ENCODE data around the gene MTFP1.
"Not testable (repeated sequence)": the region's sequence is repeated elsewhere in the genome, so short reads cannot be mapped to it uniquely, and the experiment has no call there.

Gene MTFP1

DNA sequence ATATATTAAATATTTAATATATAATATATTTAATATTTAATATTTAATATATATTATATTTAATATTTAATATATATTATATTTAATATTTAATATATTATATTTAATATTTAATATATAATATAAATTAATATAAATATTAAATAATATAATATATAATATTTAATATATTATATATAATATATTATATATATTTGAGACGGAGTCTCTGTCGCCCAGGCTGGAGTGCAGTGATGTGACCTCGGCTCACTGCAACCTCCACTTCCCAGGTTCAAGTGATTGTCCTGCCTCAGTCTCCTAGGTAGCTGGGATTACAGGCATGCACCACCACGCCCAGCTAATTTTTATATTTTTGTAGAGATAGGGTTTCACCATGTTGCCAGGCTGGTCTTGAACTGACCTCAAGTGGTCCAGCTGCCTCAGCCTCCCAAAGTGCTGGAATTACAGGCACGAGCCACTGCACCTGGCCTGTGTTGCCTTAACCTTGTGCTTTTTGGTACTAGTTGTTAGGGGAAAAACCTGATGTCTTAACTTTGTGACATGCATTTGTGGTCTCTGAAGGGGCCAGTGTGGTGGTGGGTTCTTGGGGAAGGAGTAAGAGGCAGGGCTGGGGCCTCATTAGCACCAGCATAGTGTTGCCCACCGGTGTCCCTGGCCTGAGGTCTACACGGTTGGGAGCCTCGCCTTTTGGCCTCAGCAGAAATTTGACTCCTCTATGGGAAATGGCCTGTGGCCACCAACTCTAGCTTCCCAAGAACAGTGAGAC is 29.7 kb downstream of the MTFP1 start:
- no peak for DNase-seq

DNA sequence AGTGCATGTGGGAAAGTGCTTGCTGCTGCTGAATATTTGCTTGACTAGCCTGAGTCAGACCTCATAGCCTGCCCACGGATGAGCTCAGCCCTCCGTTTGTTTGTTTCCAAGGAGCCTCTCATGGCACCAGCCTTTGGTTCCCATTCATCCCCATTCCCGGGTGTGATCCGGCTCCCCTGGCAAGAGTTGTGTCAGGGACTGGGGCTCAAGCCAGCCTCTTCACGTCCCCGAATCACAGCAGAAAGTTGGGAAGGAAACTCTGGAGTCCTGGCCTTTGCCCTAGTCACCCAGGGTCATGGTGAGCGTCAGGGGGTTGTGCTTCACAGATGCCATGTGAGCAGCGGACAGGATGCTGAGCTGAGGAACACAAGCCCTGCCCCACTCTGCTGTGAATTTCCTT is 32.4 kb downstream of the MTFP1 start:
- no peak for DNase-seq

DNA sequence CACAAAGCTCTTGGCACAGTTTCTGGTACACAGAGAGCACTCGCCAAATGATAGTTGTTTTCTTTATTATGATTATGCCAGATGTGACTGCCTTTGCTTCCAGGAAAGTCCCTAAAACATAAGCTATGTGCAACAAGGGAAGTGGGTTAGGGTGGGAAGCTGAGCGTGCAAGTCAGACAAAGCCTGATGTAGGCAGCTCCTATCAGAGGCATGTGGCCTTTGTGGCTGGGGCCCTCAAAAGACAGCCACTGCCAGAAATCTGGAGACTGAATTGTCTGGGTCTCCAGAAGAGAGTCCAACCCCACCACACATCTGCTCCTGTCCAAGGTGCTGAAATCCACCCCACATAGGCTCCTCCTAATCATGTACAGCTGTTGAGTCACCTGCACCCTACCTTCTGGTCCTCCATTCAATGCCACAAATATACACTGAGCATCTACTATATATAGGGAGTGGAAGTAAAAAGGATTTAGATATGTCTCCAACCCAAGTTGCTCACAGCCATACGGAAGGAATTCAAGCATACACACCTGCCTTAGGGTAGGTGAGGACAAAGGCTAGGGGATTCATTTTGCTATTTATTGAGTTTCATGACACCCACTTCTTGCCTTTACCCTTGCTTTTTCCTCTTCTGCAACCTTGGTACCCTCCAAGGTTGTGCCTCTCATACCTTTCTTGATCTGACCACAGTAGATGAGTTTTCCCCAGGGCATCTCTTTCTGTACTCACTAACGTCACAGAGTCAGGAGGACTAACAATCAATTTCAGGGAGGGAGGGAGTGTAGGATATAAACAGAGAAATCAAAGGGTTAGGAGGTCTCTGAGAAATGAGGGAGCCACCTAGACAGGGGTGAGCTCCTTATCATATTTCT is 33.8 kb downstream of the MTFP1 start:
- DNase-seq = no peak

DNA sequence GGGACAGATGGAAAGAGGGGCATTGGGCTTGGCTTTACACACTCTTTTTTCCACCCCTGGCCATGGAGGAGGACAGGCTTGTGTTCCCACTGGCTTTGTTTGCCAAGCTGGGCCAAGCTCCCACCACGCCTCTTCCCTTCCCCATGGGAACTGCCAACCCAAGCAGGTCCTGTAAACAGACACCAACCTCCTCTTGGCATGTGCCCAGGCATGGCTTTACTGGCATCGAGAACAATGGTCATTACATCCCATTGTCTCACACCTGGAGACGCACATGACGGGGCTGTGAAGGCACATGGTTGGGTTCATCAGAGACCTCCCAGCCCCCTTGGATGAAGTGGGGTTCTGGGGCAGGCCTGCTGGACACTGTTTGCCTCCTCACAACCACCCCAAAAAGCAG is 34.6 kb downstream of the MTFP1 start:
- no peak for DNase-seq

DNA sequence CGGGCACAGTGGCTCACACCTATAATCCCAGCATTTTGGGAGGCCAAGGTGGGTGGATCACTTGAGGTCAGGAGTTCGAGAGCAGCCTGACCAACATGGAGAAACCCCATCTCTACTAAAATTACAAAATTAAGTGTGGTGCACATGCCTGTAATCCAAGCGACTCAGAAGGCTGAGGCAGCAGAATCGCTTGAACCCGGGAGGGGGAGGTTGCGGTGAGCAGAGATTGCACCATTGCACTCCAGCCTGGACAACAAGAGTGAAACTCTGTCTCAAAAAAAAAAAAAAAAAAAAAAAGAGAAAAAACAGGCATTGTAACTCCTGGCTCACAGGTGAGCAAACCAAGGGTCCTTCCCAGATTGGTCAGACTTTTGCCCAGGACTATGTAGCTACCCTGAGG is 35.0 kb downstream of the MTFP1 start:
- DNase-seq = not testable (repeated sequence)

DNA sequence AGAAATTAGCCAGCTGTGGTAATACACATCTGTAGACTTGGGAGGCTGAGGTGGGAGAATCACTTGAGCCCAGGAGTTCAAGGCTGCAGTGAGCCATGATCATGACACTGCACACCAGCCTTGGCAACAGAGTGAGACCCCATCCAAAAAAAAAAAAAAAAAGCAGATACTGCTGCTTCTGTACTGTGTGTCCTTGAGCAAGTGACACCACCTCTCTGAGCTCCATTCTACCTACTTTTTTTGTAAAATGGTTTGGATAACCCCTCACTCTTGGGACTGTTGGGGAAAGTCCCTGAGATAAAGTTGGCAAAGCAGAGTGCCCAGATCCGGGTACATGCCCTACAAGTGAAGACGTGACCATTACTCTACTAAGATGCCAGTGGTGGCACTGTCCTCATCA is 43.6 kb downstream of the MTFP1 start:
- no peak for DNase-seq

DNA sequence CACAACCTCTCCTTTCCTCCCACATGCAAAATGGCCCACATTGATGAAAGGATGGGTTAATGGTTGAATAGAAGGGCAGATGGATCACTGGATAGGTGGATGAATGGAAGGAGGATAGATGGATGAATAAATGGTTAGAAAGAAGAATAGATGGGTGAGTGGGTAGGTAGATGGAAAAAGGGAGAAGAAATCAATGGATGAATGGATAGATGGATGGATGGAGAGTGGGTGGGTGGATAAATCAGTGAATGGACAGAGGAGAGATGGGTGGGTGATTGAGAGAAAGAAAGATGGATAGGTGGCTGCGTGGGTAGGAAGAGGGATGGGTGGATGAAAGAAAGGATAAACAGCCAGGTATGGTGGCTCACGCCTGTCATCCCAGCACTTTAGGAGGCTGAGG is 45.1 kb downstream of the MTFP1 start:
- DNase-seq = no peak

DNA sequence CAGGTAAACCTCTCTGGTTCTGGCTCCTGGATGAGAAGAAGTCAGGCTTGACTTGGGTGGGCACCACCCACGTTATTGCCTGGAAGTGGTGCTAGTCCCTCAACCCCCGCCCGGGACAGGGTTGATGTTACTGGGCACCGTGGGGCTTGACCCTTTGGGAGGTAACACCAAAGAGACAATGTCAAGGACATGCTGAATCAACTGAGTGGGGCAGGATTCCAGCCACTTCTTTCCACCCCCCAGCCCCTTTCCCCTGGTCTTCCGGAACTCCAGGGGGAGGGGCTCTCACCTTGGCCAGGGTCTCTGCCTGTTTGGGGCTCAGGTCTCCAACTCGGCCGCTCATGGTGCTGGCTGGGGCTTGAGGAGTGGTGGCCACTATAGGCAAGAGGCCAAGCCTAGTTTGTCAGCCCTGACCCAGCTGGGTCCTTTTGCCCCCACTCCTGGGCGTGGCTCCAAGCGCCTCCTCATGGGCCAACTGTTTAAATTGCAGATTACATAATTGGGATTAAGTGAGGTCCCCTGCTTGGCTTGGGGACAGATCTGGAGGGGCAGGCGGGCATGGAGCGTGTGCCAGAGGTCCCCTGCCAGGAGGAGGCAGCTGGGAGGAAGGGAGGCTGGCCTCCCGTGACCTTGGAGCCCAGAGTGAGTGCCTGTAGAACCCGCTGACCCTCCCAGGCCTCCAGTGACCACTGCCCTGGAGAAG is 46.2 kb downstream of the MTFP1 start, which contains the start of gene SEC14L3:
Gene SEC14L3 (minus strand): TSS at position 402 of the 703 bp plus-strand sequence. CDS start 59 bp downstream, at position 343.
- no peak for DNase-seq

DNA sequence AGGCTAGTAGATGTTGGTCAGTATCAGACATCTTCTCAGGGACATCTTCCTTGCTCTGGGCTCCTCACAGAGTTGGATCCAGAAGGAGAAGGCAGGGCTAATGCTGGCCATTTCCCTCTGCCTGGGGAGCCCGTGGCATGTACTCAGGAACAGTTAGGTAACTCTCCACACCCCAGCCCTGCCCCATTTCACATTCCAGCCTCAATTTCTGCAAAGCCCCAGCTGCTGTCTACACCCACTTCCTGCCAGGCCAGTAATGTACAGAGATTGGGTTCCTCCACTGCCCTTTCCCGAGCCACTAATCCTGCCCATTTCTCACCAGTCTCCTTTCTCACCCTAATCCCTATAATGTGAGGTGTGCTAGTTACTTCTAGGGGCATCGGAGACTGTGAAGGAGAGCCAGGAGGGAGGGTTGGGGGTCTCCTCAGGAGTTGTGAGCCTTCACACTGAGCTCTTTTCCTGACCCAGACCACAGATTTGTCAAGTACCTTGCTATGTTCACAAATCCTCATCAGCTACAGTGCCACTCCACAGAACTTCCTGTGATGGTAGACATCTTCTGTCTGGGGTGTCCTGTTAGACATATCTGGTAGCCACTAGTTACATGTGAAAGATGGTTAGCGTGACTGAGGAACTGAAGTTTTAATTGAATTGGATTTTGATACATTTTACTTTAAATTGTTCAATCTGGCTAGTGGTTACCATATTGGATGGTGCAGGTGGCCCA is 47.6 kb downstream of the MTFP1 start:
- DNase-seq = no peak

DNA sequence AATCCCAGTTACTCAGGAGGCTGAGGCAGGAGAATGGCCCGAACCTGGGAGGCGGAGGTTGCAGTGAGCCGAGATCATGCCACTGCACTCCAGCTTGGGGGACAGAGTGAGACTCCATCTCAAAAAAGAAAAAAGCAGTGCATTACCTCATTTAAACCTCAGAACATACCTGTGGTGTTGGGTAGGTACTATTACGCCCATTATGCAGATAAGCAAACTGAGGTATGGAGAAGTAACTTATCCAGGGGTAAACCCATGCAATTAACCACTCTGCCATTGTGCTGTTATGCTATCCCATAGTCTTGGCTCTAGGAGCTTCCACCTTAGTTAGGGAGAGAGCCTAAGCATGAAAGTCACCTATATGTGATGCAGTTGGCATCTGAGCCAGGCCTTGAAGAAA is 48.6 kb downstream of the MTFP1 start:
- no peak for DNase-seq

DNA sequence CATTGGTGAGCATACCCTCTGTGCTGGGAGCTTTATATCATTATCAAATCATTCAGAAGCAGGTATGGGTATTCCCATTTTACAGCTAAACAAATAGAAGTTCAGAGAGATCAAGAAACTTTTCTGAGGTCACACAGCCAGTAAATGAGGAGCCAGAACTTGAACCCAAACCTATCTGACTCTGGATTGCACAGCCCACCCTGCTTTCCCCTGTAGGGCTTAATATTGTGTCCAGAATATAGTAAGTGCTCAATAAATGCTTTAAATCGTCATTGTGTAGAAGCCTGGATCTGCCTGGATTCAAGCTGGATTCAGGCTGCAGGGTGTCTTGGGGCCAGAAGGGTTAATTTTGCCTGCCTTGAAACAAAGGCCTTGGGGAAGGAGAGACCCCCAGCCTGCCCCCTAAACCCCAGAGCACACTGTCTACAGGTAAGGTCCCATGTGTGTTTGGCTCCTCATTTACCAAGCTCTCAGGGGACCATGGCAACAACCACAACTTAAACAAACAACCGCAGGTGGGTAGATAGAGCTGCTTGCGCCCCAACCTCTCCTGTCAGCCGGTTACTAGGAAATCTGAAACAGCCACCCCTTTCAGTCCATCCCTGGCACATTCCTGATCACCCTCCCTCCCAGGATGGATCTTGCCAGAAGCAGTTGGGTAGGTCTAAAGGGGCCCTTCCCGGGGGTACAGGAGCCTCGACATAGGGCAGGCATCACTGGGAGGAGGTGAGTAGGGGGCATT is 49.3 kb downstream of the MTFP1 start:
- DNase-seq = peak; percentile 34
